Right kidney (tissue), 9 donors: ENCODE results near the gene CXCR6.

Experiments used
- DNase-seq: peaks from one replicate; pipeline ENCODE4 v3.0.0-alpha.2; 2016
- long read RNA-seq, 8 donors: transcript quantifications; one replicate each; lab custom pipeline, GENCODE V29; 2026

Gene CXCR6
- long read RNA-seq, donor 1: 0 reads
- long read RNA-seq, donor 2: 0 reads
- long read RNA-seq, donor 3: 0 reads
- long read RNA-seq, donor 4: 0 reads
- long read RNA-seq, donor 5: 0 reads
- long read RNA-seq, donor 6: 0 reads
- long read RNA-seq, donor 7, partial matches to known transcripts: 0 of 2 reads
- long read RNA-seq, donor 7, other reads (novel, unspliced or antisense): 0 of 2 reads
- long read RNA-seq, donor 8: 0 reads

DNA sequence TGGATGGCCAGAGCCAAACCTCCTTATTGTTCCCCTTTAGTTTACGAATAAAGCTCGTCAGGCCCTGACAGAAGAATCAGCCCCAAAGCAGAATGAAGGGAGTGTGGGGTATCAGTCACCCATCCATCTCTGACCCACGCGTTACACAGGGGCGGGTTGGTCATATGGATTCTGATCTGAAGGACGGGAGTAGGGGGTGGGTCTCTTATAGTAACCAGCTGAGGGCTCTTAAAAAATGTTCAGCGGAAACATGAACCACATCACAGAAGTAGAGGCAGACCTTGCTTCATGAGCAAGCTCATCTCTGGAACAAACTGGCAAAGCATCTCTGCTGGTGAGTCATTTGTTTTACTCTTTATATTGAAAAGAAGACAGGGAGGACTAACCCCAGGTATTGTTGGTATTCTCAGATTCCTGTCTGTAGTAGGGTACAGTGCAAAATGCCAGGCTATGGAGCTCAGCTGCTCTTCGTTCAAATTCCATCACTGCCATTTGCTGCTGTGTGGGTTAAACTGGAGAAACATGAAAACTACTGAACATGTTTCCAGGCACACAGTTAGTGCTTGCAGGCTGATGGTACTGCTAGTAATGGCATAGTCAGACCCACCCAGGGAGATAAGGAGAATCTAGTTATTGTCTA, at the start of gene CXCR6:
CXCR6 (plus strand) TSS at position 258 of the 640 bp plus-strand sequence. CDS start 3,018 bp downstream, outside the sequence.
- DNase-seq: no peak

DNA sequence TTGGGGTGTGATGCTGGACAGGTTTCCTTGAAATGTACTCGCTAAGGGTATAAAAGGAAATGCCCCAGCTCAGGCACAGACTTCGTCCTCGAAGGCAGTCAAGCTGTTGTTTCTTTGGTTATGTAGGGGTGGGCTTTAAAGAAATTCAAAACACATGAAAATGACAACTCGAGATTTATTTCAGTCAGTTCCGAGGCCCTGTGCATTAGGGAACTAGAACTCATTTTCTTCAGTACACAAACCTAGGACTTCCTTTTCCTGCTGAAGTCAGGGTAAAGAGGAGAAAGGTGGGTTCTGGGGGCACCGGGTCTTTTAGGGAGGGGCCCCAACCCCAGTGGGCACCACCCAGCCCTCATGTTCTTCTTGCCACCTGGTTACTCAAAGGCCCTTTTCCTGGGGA, 49.2 kb upstream of the CXCR6 start:
- no peak for DNase-seq

DNA sequence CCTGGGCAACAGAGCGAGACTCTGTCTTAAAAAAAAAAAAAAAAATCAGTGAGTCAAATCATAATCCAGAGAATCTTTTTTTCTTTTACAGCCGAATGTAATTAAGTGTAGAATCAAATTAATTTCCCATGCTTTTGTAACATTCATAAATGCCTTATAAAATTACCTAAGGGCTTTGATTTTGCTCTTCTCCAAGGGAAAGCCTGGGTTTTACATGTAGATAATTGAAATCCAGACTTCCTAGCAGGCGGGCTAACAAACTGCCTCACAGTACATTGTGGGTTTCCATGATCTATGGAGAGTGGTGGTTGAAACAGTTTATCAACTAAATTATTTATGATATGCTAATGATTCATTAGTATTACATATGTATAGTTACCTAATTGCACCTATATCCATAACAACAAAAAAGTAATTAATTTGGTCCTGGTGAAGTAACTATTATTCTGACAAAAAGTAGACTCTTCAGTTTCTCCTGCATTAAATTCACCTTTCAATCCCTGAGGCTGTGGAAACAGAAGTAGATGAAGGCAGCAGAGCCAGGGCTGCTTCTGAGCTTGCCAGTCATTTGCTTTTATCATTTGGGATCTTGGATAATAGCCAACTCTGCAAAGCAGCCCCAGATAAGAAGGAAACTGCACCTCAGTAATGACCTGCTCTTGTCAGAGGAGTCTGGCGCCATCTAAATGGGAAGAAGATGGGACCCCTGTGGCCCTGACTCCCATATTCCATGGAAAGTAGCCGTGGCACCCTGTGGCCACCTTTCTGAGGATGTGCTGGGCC, 47.4 kb upstream of the CXCR6 start:
- no peak for DNase-seq

DNA sequence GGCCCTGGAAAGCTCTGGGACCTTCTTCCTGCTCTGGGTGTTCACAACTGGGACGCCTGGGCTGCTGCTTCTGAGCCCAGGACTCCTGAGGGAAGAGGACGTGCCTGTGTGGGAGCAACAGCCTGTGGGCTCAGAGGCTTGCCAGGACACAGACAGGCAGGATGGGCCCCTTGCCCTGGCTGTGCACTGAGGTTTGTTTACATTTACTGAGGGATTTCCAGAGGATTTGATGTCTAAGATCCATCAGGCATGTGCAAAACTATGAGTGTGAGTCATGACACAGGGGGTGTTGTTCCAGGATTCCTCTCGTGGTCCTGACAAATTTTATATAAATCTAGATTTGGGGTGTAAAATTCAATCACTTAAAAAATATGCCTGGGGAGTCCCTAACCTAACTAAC, 46.3 kb upstream of the CXCR6 start:
- no peak for DNase-seq

DNA sequence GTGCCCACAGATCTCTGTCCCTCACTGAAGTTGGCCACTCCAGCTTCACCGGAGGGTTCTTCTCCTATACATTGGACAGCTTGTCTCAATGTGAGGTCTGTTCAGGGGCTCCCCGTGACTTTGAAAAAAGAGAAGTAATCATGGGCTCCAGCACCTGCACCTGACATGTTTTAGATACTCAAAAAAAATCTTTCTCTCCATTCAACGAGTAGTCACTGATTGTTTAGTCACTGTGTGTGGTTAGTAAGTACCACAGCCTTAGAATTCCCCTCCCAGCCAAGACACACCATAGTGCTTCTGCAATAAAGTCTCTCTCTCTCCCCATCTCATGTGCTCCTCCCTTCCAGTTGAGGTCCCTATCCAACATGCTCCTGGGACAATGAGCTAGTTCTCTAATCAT, 38.3 kb upstream of the CXCR6 start:
- no peak for DNase-seq

DNA sequence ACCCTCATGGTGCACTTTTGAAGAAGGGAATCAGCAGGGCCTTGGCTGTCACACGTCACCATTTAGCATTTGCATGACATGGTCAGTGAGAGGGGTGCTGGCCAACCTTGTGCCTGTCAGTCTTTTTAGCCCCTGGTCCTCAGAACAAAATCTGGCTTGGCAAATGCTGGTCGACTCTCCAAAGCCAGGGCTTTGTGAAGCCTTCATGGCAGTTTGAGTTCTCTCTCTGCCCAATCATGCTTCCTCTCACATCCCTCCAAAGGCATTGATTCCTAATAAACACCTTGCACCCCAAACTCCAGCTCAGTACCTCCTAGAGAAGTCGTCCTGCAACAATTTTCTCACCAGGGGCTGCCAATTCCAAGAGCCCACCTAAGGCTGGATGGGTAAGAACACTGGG, 37.5 kb upstream of the CXCR6 start:
- DNase-seq: no peak

DNA sequence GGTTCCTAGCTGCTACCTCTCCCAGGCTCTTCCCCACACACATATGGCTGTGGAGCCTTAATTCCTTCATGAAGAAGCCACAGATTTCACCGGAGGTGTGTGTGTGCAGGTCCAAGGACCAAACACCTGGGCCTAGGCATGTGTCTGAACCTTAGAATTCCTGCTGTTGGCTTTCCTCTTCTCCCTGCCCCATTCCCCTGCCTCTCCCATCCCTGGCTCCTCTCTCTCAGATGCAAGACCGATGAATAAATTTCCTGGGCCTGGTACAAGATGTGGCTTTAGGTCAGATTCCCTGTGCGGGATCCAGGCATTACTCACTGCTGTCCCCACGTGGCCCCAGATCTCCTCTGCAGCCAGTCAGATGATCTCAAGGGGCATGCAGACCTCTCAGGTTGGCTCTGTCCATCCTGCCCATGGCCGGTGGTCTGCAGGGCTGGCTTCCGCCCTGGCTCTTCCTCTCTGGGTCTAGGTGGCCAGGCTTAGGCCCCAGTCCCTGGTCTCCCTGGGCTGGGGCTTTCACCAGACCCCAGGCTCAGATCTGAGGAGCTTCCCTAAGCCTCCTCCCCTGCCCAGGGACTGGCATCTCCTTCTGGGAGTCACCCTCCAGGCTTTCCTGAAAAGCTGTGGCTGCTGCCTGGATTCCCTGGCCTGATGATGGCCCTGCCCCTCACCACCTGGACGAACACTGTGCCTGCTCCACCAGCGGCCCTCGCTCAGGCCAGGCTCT, 36.4 kb upstream of the CXCR6 start:
- no peak for DNase-seq

DNA sequence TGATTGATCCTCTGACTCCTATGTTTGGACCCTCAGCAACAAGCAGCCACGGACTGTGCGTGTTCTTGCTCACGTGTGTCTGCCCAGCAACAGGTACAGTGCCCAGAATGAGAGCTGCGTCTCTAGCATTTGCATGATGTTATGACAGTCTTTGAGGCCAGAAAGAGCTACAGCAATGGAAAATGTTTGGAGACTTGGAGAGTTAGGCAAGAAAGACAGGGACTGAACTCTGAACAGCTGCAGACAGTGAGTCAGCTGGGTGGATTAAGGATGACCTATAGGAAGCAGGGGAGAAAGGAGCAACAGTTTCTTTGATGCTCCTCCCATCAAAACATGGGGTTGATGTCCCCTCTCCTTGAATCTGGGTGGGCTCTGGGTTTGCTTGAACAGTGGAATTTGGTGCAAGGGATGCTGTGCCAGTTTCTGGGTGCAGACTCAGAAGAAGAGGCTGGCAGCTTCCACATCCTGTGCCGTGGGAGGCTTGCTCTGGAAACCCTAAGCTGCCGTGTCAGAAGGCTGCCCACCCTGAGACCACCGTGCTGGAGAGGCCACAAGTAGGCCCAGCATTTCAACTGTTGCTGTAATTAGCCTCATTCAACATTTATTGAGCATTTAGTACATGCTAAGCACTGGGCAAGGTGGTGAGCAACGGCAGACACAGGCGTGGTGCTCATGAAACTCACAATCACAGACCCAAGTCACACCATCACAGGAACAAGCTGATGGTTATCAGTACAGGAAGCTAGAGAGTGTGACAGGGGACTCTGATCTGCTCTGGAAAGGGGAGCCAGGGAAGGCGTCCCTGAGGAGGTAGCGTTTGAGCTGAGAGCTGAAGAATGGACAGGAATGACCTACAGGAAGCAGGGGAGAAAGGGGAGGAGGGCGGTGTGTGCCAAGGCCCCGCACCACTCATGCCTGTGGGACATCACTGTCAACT, 35.2 kb upstream of the CXCR6 start:
- no peak for DNase-seq

DNA sequence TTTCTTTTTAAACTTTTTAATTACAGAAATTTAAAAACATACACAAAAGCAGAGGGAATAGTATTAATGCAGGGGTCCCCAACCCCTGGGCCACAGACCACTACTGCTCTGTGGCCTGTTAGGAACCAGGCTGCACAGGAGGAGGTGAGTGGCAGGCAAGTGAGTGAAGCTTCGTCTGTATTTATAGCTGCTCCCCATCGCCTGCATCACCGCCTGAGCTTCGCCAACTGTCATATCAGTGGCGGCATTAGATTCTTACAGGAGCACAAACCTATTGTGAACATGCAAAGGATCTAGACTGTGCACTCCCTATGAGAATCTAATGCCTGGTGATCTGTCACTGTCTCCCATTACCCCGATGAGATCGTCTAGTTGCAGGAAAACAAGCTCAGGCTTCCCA, 34.5 kb upstream of the CXCR6 start:
- no peak for DNase-seq

DNA sequence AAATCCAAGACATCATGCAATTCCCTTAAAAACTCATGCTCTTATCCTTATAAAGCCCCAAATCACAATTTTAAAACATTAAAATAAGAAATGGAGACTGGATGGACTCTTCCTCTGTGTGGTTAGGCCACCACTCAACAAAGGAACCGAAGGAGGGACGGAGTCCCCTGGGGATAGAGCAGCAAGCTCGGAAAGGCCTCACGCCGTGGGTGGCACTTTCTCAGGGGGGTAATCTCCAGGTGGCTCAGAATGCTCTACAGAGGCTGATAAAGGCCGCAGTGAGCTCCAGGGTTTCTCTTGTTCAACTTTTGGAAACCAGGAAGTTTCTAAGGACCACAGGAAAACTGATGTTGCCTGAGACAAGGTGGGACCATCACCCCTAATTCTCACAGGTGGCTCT, 33.7 kb upstream of the CXCR6 start:
- DNase-seq: no peak

DNA sequence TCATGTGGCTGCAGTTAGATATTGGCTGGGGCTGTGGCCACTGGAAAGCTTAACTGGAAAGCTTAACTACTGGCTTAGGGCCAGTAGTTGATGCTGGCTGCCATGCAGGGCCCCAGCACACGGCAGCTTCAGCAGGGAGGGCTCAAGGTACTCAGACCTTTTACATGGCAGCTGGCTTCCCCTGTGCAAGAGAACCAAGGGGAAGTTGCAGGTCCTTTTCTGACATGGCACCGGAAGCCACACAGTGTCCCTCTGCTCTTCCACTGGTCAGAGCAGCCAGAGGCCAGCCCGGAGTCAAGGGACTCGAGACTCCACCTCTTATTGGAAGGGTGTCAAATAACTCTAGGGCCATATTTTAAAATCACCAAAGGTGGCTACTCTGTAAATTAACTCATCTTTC, 32.4 kb upstream of the CXCR6 start:
- DNase-seq: no peak

DNA sequence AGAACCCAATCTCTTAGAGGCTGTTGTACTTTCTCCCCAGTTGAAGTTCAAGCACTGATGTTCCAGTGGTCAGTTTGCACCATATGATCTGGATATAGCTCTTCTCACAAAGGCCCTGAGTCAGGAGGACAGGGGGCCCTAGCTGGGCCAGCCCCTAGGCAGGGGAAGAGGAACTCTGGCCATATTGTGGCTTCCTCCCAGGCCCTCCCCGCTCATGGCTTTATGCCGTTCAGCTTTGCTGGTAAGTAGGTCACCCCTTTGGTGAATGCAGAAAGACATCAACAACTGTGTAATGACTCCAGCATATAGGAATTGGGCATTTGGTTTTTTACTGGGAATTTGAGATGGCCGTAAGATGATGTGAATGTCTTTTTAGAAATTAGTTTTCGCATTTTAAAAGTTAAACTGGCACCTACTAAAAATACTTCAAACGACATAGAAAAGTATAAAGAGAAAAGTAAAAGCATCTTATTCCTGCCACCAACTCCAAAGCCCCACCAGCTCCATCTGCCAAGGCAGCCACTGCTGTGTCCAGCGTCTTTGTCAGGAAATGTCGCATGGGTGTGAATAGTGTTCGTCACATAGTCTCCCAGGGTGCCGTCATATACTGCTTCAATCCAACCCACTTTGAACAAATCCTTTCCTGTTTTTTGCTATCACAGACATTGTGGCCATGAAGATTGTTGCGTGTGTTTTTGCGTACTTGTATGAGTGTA, 31.6 kb upstream of the CXCR6 start:
- no peak for DNase-seq

DNA sequence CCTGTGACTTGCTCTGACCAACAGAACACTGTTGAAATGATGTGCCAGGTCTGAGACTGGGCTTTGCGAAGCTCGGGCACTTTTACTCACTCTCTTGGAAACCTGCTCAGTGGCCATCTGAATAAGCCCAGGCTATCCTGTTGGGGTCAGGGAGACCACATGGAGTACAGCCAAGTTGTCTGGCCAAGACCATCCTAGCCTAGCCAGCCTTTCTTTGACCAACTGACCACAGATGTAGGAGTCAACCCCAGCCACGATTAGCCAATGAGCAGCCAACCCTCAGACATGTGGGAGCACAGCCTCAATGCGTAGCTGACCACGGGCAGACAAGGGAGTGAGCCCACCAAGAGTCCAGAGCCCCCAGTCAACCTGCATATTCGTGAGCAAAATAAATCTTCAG, 30.8 kb upstream of the CXCR6 start:
- no peak for DNase-seq

DNA sequence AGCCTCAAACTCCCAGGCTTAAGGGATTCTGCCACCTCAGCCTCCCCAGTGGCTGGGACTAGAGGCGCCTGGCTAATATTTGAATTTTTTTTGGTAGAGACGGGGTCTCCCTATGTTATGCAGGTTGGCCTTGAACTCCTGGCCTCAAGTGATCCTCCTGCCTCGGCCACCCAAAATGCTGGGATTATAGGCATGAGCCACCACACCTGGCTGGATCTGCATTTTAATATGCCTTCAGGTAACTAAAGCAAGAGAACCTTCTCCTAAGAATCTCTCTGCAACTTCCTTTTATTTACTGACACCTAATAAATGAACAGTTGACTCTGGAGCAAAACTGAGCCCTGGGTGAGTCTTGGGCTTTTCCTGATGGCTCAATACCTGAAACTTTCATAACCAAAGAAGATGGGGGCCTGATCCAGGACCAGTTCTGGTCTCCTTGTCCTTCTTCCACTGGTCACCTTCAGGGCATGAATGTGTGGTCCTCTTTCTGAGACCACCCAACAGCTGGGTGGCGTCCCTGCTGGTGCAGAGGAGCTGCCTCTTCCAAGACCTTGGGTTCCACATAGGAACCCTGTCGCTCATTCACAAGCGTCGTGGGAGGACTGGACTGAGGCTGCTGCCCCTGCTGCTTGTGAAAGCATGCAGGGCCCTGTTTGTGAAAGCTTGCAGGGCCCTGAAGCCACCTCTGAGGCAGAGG, 28.8 kb upstream of the CXCR6 start:
- DNase-seq: no peak

DNA sequence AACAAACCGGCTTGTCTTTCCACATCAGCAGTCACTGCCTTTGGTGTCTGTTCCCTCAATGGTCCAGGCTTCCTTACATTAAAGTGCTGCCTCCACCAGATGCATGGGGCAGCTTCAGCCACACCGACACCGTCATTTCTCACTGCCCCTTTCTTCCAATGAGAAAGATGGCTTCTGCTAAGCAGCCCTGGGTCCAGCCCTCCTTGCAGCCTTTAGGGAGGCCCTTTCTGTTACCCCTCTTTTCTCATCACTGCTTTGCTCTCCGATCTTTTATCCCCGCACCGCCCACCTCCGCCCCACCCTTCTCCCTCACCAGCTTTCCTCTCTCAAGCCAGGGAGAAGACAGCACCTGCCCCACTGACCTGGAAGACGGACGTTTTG, 28.2 kb upstream of the CXCR6 start:
- no peak for DNase-seq

DNA sequence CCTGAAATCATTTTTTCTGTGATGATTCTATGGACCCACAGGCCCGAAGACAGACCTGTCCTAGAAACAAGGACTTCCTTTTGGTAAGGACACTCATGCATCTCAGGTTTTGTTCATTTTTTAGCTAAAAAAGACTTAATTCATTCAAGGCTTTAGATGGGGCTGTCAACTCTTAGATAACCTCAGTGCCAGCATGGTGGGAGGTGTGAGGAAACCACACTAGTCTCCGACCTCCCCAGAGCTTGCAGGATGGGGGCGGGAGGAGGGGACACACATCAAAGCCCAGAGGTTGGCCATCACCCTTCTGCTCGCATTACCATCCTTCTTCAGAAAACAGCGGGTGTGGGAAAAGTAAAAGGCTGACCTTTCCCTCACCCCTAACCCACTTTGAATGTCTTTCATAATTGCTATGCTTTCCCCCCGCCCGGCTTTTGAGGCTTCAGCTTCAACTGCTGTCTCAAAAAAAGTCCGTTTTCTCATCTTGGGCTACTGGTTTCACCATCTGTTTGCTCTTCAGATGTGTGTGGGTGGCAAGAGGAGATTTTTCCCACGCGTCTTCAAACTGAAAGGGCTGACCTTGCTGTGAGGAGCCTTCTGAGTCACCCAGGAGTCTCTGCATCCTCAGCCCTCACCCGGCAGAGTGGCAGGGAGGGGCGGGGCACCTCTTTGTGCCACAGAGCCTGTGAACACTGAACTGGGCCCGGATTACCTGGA, 27.6 kb upstream of the CXCR6 start:
- no peak for DNase-seq

DNA sequence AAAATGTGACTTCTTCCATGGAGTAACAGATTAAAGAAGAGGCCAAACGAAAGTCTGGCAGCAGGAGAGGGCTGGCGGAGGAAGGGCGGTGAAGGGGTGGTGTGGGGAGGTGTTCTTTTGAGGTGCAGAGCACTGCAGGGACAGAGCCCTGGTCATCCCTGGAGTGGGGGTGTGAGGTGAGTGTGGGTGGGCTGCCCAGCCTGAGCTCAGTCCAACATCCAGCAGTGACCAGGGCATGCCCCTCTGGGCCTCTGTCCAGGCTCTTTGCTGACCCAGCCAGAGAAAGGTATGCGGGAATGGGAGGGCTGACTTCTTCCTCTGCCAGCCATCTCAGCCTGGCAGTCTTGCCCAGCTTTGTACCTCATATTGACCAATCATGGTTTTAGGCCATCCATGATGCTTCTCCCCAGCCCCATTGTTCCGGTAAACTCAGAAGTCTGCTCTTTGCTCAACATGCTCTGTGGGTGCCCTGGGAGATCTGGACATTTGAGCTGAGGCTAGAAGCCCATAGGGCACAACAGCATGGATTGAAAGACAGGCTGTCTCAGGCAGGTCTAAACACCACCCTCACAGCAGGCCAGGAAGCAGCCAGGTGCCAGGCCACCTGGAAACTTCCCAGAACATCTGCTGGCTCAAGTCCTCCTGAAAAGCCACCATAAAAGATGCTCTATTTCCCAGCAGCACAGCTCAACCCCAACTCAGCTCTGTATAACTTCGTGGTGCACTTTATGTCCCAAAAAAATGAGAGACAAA, 25.9 kb upstream of the CXCR6 start:
- no peak for DNase-seq

DNA sequence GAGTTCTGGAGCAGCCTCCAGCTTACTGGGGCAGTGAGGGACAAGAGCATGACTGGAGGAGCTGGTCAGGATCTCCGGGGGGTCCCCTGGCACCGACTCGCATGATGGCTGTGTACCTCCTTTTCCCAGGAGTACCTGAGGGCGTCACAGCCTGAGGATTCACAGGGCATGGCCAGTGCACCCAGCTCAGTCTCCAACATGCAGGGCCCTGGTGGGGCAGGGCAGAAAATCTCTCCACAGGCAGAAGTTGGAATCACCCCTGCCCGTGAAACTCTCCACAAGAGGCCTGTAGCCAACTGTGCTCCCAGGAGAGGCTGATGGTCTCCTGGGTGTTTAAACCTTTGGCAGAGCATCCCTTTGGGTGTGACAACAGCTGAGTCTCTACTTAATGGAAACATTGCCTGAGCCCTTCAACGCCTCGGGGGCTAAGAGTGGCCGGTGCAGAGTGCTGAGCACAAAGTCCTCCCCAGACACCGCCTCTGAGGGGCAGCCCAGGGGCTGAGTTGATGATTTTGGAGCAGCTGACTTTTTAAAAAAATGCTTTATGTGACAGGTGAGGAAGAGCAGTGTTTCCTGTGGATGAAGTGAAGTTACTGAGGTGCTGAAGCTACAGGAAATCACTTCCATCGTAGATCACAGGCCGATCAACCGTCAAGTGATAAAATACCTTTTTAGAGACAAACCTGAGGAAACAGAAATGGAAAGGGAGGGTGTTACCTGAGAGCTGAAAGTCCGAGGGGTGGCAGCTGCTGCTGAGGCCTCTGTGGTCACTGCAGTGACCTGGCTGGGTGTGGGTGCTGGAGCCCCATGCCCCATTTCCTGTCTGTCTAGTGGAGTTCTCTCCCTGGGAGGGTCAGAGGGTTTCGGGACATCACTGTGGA, 21.9 kb upstream of the CXCR6 start:
- no peak for DNase-seq
